HepG2 (cell line): ENCODE measurements around the gene RIOK3.

Source experiments
- CCDC6 ChIP-seq: sonication (generic); formaldehyde crosslinking; IDR thresholded peaks from 2 replicates; pipeline ENCODE4 v1.8.1; 2022; ENCODE audit warnings: mild to moderate bottlenecking, missing genetic modification reagents, moderate library complexity
- CTCF ChIP-seq: sonication (generic); formaldehyde crosslinking; IDR thresholded peaks from 2 replicates; pipeline ENCODE4 v1.5.0; 2020; ENCODE audit warnings: mild to moderate bottlenecking, missing genetic modification reagents, moderate library complexity
- ZNF207 ChIP-seq: fragments of 450-650 bp; IDR thresholded peaks from 2 replicates; pipeline ENCODE4 v1.6.1; 2016; ENCODE audit warnings: antibody characterized with exemption, borderline replicate concordance

- no peak for TF ChIP-seq ZNF207
- no peak for TF ChIP-seq CCDC6 (CRISPR knock-in tag)
- TF ChIP-seq CTCF: no peak
These were observed 78.8 kb downstream of the RIOK3 start for GRCh38 chr18:23531912-23532311.
